ENCODE measurements around the gene HS6ST3.

The HS6ST3 gene

GRCh38 chr13:96783511-96783910 is 693.6 kb downstream of the HS6ST3 start:
- no peak for ATAC-seq (ENCODE audit: low read depth)

DNA sequence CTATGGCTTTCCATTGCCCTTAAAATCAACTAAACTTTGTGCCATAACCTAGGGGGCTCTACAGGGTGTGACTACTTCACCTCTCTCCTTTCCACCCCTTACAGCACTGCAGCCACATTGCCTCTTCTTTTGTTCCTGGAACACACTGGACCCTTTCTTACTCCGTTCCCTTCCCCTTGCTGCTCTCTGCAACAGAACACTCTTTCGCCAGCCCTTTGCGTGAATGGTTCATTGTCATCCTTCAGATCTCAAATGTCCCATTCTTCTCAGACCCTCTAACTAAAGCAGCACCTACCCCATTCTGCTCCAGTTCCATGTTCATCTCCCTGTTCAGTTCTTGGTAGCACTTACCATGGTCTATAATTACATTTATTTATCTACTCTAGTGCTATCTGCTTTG is 696.1 kb downstream of the HS6ST3 start:
- TF ChIP-seq CTCF (IDR thresholded peaks at IDR 0.05; ENCODE audit: poor library complexity, severe bottlenecking), result no peak
- H3K4me1 ChIP-seq (ENCODE audit: insufficient read depth, poor library complexity, severe bottlenecking), result no peaks in the 10 kb centered on the region
- no peaks in the 10 kb centered on the region for H3K27me3 ChIP-seq (ENCODE audit: insufficient read depth, poor library complexity, severe bottlenecking)
- no peaks in the 10 kb centered on the region for H3K36me3 ChIP-seq (ENCODE audit: low read depth)
- no peak for ATAC-seq (ENCODE audit: low read depth)
- no peak overlapping the region for H3K4me3 ChIP-seq (ENCODE audit: severe bottlenecking)
- DNase-seq (ENCODE audit: low spot score), result no peak
- no peak overlapping the region for H3K27ac ChIP-seq (ENCODE audit: poor library complexity, severe bottlenecking)
- no peaks in the 10 kb centered on the region for H3K9me3 ChIP-seq (ENCODE audit: severe bottlenecking)

More at GRCh38 chr13:96783511-96783910, 693.6 kb downstream of the HS6ST3 start:
- H3K27me3 ChIP-seq (ENCODE audit: insufficient read depth, poor library complexity, severe bottlenecking), result no peaks in the 10 kb centered on the region
- no peaks in the 10 kb centered on the region for H3K4me1 ChIP-seq (ENCODE audit: insufficient read depth, poor library complexity, severe bottlenecking)
- H3K9me3 ChIP-seq (ENCODE audit: severe bottlenecking), result no peaks in the 10 kb centered on the region
- H3K36me3 ChIP-seq (ENCODE audit: low read depth), result no peaks in the 10 kb centered on the region
- no peak for DNase-seq (ENCODE audit: low spot score)
- no peak overlapping the region for H3K27ac ChIP-seq (ENCODE audit: poor library complexity, severe bottlenecking)
- H3K4me3 ChIP-seq (ENCODE audit: severe bottlenecking), result no peak overlapping the region
- no peak for TF ChIP-seq CTCF (IDR thresholded peaks at IDR 0.05; ENCODE audit: poor library complexity, severe bottlenecking)

DNA sequence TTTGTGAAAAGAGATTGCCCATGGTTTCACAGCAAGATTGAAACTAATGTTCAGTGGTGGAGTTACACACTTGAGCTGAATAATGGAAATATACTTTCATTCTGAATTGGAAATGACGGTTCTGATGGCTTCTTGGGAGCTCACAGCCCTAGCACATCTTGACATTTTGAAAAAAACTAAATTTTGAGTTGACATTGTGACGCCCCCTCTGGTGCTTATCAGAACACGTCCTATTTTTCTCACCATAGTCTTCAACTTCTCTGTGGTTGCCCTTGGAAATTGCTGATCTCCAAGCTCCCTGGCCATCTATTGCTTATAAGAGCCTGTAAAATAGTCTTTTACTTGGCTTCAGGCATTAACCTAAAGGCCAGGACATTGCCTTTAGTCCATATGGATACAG is 702.3 kb downstream of the HS6ST3 start:
- no peaks in the 10 kb centered on the region for H3K27me3 ChIP-seq (ENCODE audit: insufficient read depth, poor library complexity, severe bottlenecking)
- H3K9me3 ChIP-seq (ENCODE audit: severe bottlenecking), result no peaks in the 10 kb centered on the region
- ATAC-seq (ENCODE audit: low read depth) (no peak), DNase-seq (ENCODE audit: low spot score) (no peak)
- H3K36me3 ChIP-seq (ENCODE audit: low read depth), result no peaks in the 10 kb centered on the region
- H3K4me3 ChIP-seq (ENCODE audit: severe bottlenecking), result no peak overlapping the region
- H3K4me1 ChIP-seq (ENCODE audit: insufficient read depth, poor library complexity, severe bottlenecking), result no peaks in the 10 kb centered on the region
- no peak for TF ChIP-seq CTCF (IDR thresholded peaks at IDR 0.05; ENCODE audit: poor library complexity, severe bottlenecking)
- H3K27ac ChIP-seq (ENCODE audit: poor library complexity, severe bottlenecking), result no peak overlapping the region

DNA sequence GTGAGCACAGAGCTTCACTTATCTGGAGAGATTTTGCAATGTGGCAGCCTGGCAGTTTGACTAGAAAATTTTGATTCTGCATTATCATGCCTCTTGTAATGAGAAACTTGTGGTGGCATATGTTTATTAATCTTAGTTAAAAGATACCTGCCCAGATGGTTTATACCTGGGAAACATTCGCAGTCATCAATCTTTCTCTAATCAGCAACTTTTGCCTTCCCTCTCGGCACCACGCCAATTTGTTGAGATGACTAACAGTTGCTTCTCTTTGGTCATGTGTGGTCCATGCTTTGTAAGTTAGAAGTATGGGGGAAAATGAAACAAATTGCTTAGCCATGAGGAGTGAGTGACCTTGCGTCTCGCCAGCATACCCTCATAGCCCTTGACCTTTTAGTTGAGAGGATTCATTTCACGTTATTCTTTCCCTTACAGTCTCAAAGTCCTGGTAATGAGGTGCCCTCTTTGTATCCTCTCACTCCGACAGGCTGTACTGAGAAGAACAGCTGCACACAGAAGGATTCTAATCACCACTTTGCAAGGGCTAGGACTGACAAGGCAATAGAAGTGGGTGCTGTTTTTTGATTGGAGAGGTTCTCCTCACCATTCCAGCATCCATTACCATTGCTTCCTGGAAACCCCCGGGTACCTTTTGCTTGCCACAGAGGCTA is 703.0 kb downstream of the HS6ST3 start:
- Histone ChIP-seq H3K27me3 (ENCODE audit: insufficient read depth, poor library complexity, severe bottlenecking) (no peaks in the 10 kb centered on the region), H3K9me3 (ENCODE audit: severe bottlenecking) (no peaks in the 10 kb centered on the region), H3K4me1 (ENCODE audit: insufficient read depth, poor library complexity, severe bottlenecking) (no peaks in the 10 kb centered on the region), H3K36me3 (ENCODE audit: low read depth) (no peaks in the 10 kb centered on the region), H3K4me3 (ENCODE audit: severe bottlenecking) (no peak overlapping the region), H3K27ac (ENCODE audit: poor library complexity, severe bottlenecking) (no peak overlapping the region)
- no peak for TF ChIP-seq CTCF (IDR thresholded peaks at IDR 0.05; ENCODE audit: poor library complexity, severe bottlenecking)
- ATAC-seq (ENCODE audit: low read depth), result no peak
- no peak for DNase-seq (ENCODE audit: low spot score)

DNA sequence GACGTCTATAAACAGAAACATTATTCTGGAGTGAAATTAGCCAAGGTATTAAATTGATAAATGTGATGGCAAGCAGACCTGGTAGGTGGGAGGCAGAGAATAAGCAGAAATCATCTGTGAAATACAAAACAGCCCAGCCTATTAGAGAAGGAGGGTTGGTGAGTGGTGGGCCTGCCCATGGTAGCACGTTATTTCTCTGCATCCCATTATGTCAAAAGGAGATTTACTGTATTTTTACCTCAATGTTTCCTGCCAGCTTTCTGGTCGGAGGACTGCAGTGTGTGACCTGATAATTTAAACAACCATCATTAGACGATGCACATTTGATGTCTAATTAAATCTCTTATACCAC is 703.5 kb downstream of the HS6ST3 start:
- Histone ChIP-seq H3K27me3 (ENCODE audit: insufficient read depth, poor library complexity, severe bottlenecking) (no peaks in the 10 kb centered on the region), H3K9me3 (ENCODE audit: severe bottlenecking) (no peaks in the 10 kb centered on the region), H3K27ac (ENCODE audit: poor library complexity, severe bottlenecking) (no peak overlapping the region), H3K4me1 (ENCODE audit: insufficient read depth, poor library complexity, severe bottlenecking) (no peaks in the 10 kb centered on the region), H3K4me3 (ENCODE audit: severe bottlenecking) (no peak overlapping the region), H3K36me3 (ENCODE audit: low read depth) (no peaks in the 10 kb centered on the region)
- DNase-seq (ENCODE audit: low spot score) (no peak), ATAC-seq (ENCODE audit: low read depth) (no peak)
- no peak for TF ChIP-seq CTCF (IDR thresholded peaks at IDR 0.05; ENCODE audit: poor library complexity, severe bottlenecking)
